ENCODE measurements around the gene PAM16.
A peak's percentile ranks its signal among the peaks of the same experiment; 100 is the strongest.
"Not testable (repeated sequence)": the region's sequence is repeated elsewhere in the genome, so short reads cannot be mapped to it uniquely, and the experiment has no call there.

PAM16 gene

GRCh38 chr16:4350787-4351659 lies at the start of gene PAM16:
Gene PAM16 (minus strand): TSS chr16:4351321. CDS start chr16:4351234, 87 bp downstream.
- peak; percentile 99 for DNase-seq

GRCh38 chr16:4399001-4399730 lies 48.0 kb upstream of the PAM16 start:
- DNase-seq, result no peak

GRCh38 chr16:4395055-4395726 lies 44.1 kb upstream of the PAM16 start:
- DNase-seq, result no peak

GRCh38 chr16:4393850-4394249 lies 42.7 kb upstream of the PAM16 start:
- DNase-seq, result not testable (repeated sequence)

GRCh38 chr16:4393240-4393600 lies 42.1 kb upstream of the PAM16 start:
- no peak for DNase-seq

GRCh38 chr16:4392382-4393239 lies 41.5 kb upstream of the PAM16 start:
- no peak for DNase-seq

- no peak for DNase-seq
These were observed 40.7 kb upstream of the PAM16 start for GRCh38 chr16:4391631-4392381.

- DNase-seq, result no peak
These were observed 39.4 kb upstream of the PAM16 start for GRCh38 chr16:4390266-4391260.

- DNase-seq, result no peak
These were observed 38.2 kb upstream of the PAM16 start for GRCh38 chr16:4389051-4389955.

GRCh38 chr16:4388271-4389021 lies 37.3 kb upstream of the PAM16 start:
- DNase-seq, result no peak

- DNase-seq, result no peak
These were observed 36.7 kb upstream of the PAM16 start for GRCh38 chr16:4387781-4388180.

GRCh38 chr16:4386951-4387565 lies 35.9 kb upstream of the PAM16 start:
- no peak for DNase-seq

GRCh38 chr16:4386451-4386805 lies 35.3 kb upstream of the PAM16 start:
- no peak for DNase-seq

GRCh38 chr16:4385789-4386450 lies 34.8 kb upstream of the PAM16 start:
- DNase-seq, result no peak

GRCh38 chr16:4385066-4385788 lies 34.1 kb upstream of the PAM16 start:
- no peak for DNase-seq

GRCh38 chr16:4384509-4384942 lies 33.4 kb upstream of the PAM16 start:
- DNase-seq, result no peak
